K562 (cell line): ENCODE measurements around the gene SCG3. TPM values are rescaled to one million over a fixed set of nuclear protein-coding genes. Genes with fewer than 3 reads are reported as not detected.

Experiments used
- BHLHE40 ChIP-seq: IDR thresholded peaks from 2 replicates; pipeline ENCODE4 v1.6.1; 2011; ENCODE audit warnings: low read length, improper control_type of control experiment
- CREB3 ChIP-seq: fragments of 450-650 bp; conservative IDR thresholded peaks from 2 replicates; pipeline ENCODE4 v1.6.1; 2016; ENCODE audit warnings: missing genetic modification characterization, low read depth, mild to moderate bottlenecking, missing compliant biosample characterization, moderate library complexity
- CSDE1 ChIP-seq, 2 experiments: fragments of 450-650 bp; IDR thresholded peaks; 2 replicates each; pipeline ENCODE4 v1.6.1; 2016; ENCODE audit warnings: mild to moderate bottlenecking in 1 of 2
- CTBP1 ChIP-seq: fragments of 450-650 bp; IDR thresholded peaks from 2 replicates; pipeline ENCODE4 v1.6.1; 2016; ENCODE audit warnings: borderline replicate concordance
- EP400 ChIP-seq: fragments of 450-650 bp; IDR thresholded peaks from 2 replicates; pipeline ENCODE4 v1.6.1; 2017; ENCODE audit warnings: antibody characterized with exemption, mild to moderate bottlenecking, moderate library complexity
- GMEB1 ChIP-seq: fragments of 250-450 bp; sonication (Bioruptor Pico); IDR thresholded peaks from 2 replicates; pipeline ENCODE4 v1.4.0; 2020; ENCODE audit warnings: mild to moderate bottlenecking
- GTF2B ChIP-seq: IDR thresholded peaks from 2 replicates; pipeline ENCODE4 v1.6.1; 2011; ENCODE audit not compliant: insufficient read length; ENCODE audit errors: extremely low read depth
- MEF2D ChIP-seq: conservative IDR thresholded peaks from 2 replicates; pipeline ENCODE4 v1.6.1; 2016; ENCODE audit warnings: low read depth, missing genetic modification characterization, missing compliant biosample characterization
- POLR2AphosphoS2 ChIP-seq: IDR thresholded peaks from 2 replicates; pipeline ENCODE4 v1.6.1; 2012; ENCODE audit warnings: low read length, improper control_type of control experiment
- POLR3G ChIP-seq: IDR thresholded peaks from 2 replicates; pipeline ENCODE4 v1.6.1; 2011; ENCODE audit not compliant: insufficient read length, insufficient replicate concordance; ENCODE audit errors: extremely low read depth
- TSHZ1 ChIP-seq: fragments of 250-450 bp; sonication (Bioruptor Pico); IDR thresholded peaks from 2 replicates; pipeline ENCODE4 v1.4.0; 2020; ENCODE audit warnings: mild to moderate bottlenecking, moderate library complexity
- ZBTB26 ChIP-seq: fragments of 450-650 bp; formaldehyde crosslinking; IDR thresholded peaks from 2 replicates; pipeline ENCODE4 v1.4.0; 2022; ENCODE audit warnings: missing genetic modification characterization
- ZKSCAN3 ChIP-seq: fragments of 250-450 bp; sonication (Bioruptor Pico); IDR thresholded peaks from 2 replicates; pipeline ENCODE4 v1.4.0; 2020
- ZNF212 ChIP-seq: fragments of 450-650 bp; formaldehyde crosslinking; IDR thresholded peaks from 2 replicates; pipeline ENCODE4 v1.4.0; 2020; ENCODE audit warnings: mild to moderate bottlenecking
- ZNF347 ChIP-seq: fragments of 450-650 bp; formaldehyde crosslinking; IDR thresholded peaks from 2 replicates; pipeline ENCODE4 v1.4.0; 2020; ENCODE audit warnings: low read depth, mild to moderate bottlenecking, moderate library complexity
- ZNF444 ChIP-seq: fragments of 250-450 bp; sonication (Bioruptor Pico); IDR thresholded peaks from 2 replicates; pipeline ENCODE4 v1.4.0; 2020; ENCODE audit warnings: mild to moderate bottlenecking, moderate library complexity
- ZNF589 ChIP-seq: fragments of 200-800 bp; sonication (Bioruptor generic); IDR thresholded peaks from 2 replicates; pipeline ENCODE4 v1.6.1; 2016; ENCODE audit warnings: low read depth, missing genetic modification characterization, missing compliant biosample characterization
- ZNF644 ChIP-seq: fragments of 200-800 bp; sonication (Bioruptor generic); IDR thresholded peaks from 2 replicates; pipeline ENCODE4 v1.6.1; 2016; ENCODE audit warnings: low read depth, missing genetic modification characterization, missing compliant biosample characterization
- ZNF668 ChIP-seq: fragments of 250-450 bp; sonication (Bioruptor Pico); IDR thresholded peaks from 2 replicates; pipeline ENCODE4 v1.8.0; 2022; ENCODE audit warnings: mild to moderate bottlenecking, inconsistent platforms
- ZNF717 ChIP-seq: fragments of 250-450 bp; sonication (Bioruptor Pico); IDR thresholded peaks from 2 replicates; pipeline ENCODE4 v1.5.0; 2021
- ZSCAN32 ChIP-seq: fragments of 450-650 bp; formaldehyde crosslinking; IDR thresholded peaks from 2 replicates; pipeline ENCODE4 v1.4.0; 2020; ENCODE audit warnings: mild to moderate bottlenecking, moderate library complexity
- polyA plus RNA-seq, 8 experiments: library from polyadenylated mRNA; depleted of rRNA in 4 of 8; stranded (reverse) in 5 of 8; unstranded in 3 of 8; fragments of >200 nt; fragmentation: Nextera tagmentation in 2 of 8; fragmentation: Illumina TruSeq in 1 of 8; extraction: Ambion mirVana in 2 of 8; extraction: Trizol in 1 of 8; gene quantifications; 2 replicates each; pipeline versions ENCODE4 v1.2.1 to v1.2.3, GENCODE V29; 2011 to 2014; ENCODE audit warnings: inconsistent platforms in 1 of 8, missing spikeins in 1 of 8
- total RNA-seq, 7 experiments: library from RNA; depleted of rRNA in 6 of 7; stranded (reverse); fragments of >200 nt in 6 of 7; fragmentation: Illumina TruSeq in 2 of 7; extraction: Trizol in 2 of 7; gene quantifications; 2 replicates each; pipeline versions ENCODE4 v1.2.1 to v1.2.3, GENCODE V29; 2011 to 2021; ENCODE audit warnings: low replicate concordance in 1 of 7

SCG3 gene
- total and polyA plus RNA-seq, 9 of the 15 experiments (the other 6 are each of a cell fraction or from before 2014, with no cell fraction given): 13.0 to 43.8 (median 21.0) TPM

- TF ChIP-seq EP400 (peak; percentile 57; the same call in 1 of the 2 replicates), TSHZ1 (CRISPR knock-in tag) (no peak), BHLHE40 (0 out of 2 replicates have a peak, but pooled peaks have one; percentile 16), ZNF644 (tag) (peak; percentile 92), GTF2B (no peak), ZNF717 (CRISPR knock-in tag) (no peak), CSDE1 (IDR thresholded peaks at IDR 0.05) (no peak), POLR3G (no peak), ZNF668 (CRISPR knock-in tag) (peak; percentile 49; the same call in 1 of the 2 replicates), ZKSCAN3 (no peak), ZBTB26 (CRISPR knock-in tag) (no peak), MEF2D (tag) (0 out of 2 replicates have a peak, but pooled peaks have one; percentile 33), ZNF444 (CRISPR knock-in tag) (no peak), CREB3 (tag) (peak; percentile 75), ZNF347 (CRISPR knock-in tag) (no peak), ZNF589 (CRISPR knock-in tag) (peak; percentile 92; the same call in 1 of the 2 replicates), CTBP1 (peak; percentile 93), ZNF212 (no peak), POLR2AphosphoS2 (no peak), GMEB1 (CRISPR knock-in tag) (0 out of 2 replicates have a peak, but pooled peaks have one; percentile 26), ZSCAN32 (CRISPR knock-in tag) (no peak)
Observed at GRCh38 chr15:51681303-51681963, at the start of gene SCG3 (continued).
